GM21360 (cell line): ENCODE results near the gene RFX2.
"Not testable (repeated sequence)": the region's sequence is repeated elsewhere in the genome, so short reads cannot be mapped to it uniquely, and the experiment has no call there.

ENCODE experiments used
- ATAC-seq: cut with Tn5 transposase; IDR thresholded peaks from one replicate; pipeline ENCODE4 v1.9.1; 2021; ENCODE audit warnings: mild to moderate bottlenecking, moderate library complexity; ENCODE audit not compliant: unreplicated experiment

Gene RFX2

GRCh38 chr19:6110360-6110977, at the start of gene RFX2:
TSS of gene RFX2 (minus strand) at chr19:6110500. CDS start at chr19:6047496, 63,004 bp downstream.
- peak; percentile 93 for ATAC-seq

GRCh38 chr19:6156033-6156432, 45.7 kb upstream of the RFX2 start:
- no peak for ATAC-seq

- no peak for ATAC-seq
Measured at GRCh38 chr19:6150289-6150688, 40.0 kb upstream of the RFX2 start.

GRCh38 chr19:6141217-6141616, 30.9 kb upstream of the RFX2 start:
- ATAC-seq = no peak

GRCh38 chr19:6138511-6138910, 28.2 kb upstream of the RFX2 start:
- ATAC-seq = no peak

GRCh38 chr19:6138066-6138465, 27.8 kb upstream of the RFX2 start:
- no peak for ATAC-seq

GRCh38 chr19:6133231-6133630, 22.9 kb upstream of the RFX2 start:
- ATAC-seq = no peak

- ATAC-seq = no peak
Measured at GRCh38 chr19:6132482-6132881, 22.2 kb upstream of the RFX2 start.

- ATAC-seq = no peak
Measured at GRCh38 chr19:6127716-6128335, 17.5 kb upstream of the RFX2 start.

- ATAC-seq = no peak
Measured at GRCh38 chr19:6126335-6126974, 16.2 kb upstream of the RFX2 start.

- no peak for ATAC-seq
Measured at GRCh38 chr19:6125571-6125989, 15.3 kb upstream of the RFX2 start.

- no peak for ATAC-seq
Measured at GRCh38 chr19:6119031-6119430, 8.7 kb upstream of the RFX2 start.

- ATAC-seq = no peak
Measured at GRCh38 chr19:6118043-6118442, 7.7 kb upstream of the RFX2 start.

GRCh38 chr19:6117534-6117933, 7.2 kb upstream of the RFX2 start:
- ATAC-seq = no peak

- ATAC-seq = no peak
Measured at GRCh38 chr19:6116749-6117430, 6.6 kb upstream of the RFX2 start.

- ATAC-seq = no peak
Measured at GRCh38 chr19:6115992-6116391, 5.7 kb upstream of the RFX2 start.

GRCh38 chr19:6113616-6114188, 3.4 kb upstream of the RFX2 start:
- ATAC-seq = no peak

GRCh38 chr19:6109947-6110346, 353 bp downstream of the RFX2 start:
- no peak for ATAC-seq

- ATAC-seq = no peak
Measured at GRCh38 chr19:6108721-6109633, 1.3 kb downstream of the RFX2 start.

- not testable (repeated sequence) for ATAC-seq
Measured at GRCh38 chr19:6106643-6107294, 3.5 kb downstream of the RFX2 start.
